HEK293 (cell line): ENCODE measurements around the gene CDC5L.

ENCODE experiments used
- CTCF ChIP-seq: fragments of 450-650 bp; formaldehyde crosslinking; IDR thresholded peaks from 2 replicates; pipeline ENCODE4 v1.5.1; 2016; ENCODE audit warnings: missing biosample characterization, missing genetic modification characterization
- HIC1 ChIP-seq: fragments of 450-650 bp; formaldehyde crosslinking; IDR thresholded peaks from 2 replicates; pipeline ENCODE4 v1.5.1; 2016; ENCODE audit warnings: missing biosample characterization, missing genetic modification characterization
- INSM2 ChIP-seq: fragments of 450-650 bp; formaldehyde crosslinking; IDR thresholded peaks from 2 replicates; pipeline ENCODE4 v1.5.1; 2016; ENCODE audit warnings: missing biosample characterization, missing genetic modification characterization
- KLF8 ChIP-seq: fragments of 450-650 bp; formaldehyde crosslinking; IDR thresholded peaks from 2 replicates; pipeline ENCODE4 v1.5.1; 2016; ENCODE audit warnings: missing biosample characterization, missing genetic modification characterization
- PRDM10 ChIP-seq: fragments of 450-650 bp; formaldehyde crosslinking; IDR thresholded peaks from 2 replicates; pipeline ENCODE4 v1.5.1; 2016; ENCODE audit warnings: missing biosample characterization, missing genetic modification characterization
- PRDM4 ChIP-seq: fragments of 450-650 bp; formaldehyde crosslinking; IDR thresholded peaks from 2 replicates; pipeline ENCODE4 v1.5.1; 2017; ENCODE audit warnings: missing biosample characterization, missing genetic modification characterization
- REST ChIP-seq: fragments of 450-650 bp; formaldehyde crosslinking; IDR thresholded peaks from 2 replicates; pipeline ENCODE4 v1.5.1; 2016; ENCODE audit warnings: missing biosample characterization, missing genetic modification characterization
- SCRT2 ChIP-seq: fragments of 450-650 bp; formaldehyde crosslinking; IDR thresholded peaks from 2 replicates; pipeline ENCODE4 v1.5.1; 2016; ENCODE audit warnings: missing biosample characterization, missing genetic modification characterization
- ZBTB1 ChIP-seq: fragments of 450-650 bp; formaldehyde crosslinking; IDR thresholded peaks from 2 replicates; pipeline ENCODE4 v1.5.1; 2016; ENCODE audit warnings: missing biosample characterization, missing genetic modification characterization
- ZBTB44 ChIP-seq: fragments of 450-650 bp; IDR thresholded peaks from 2 replicates; pipeline ENCODE4 v1.5.1; 2018; ENCODE audit warnings: missing biosample characterization, mild to moderate bottlenecking, missing genetic modification characterization
- ZNF132 ChIP-seq: fragments of 450-650 bp; formaldehyde crosslinking; IDR thresholded peaks from 2 replicates; pipeline ENCODE4 v1.5.1; 2017; ENCODE audit warnings: missing biosample characterization, missing genetic modification characterization, borderline replicate concordance
- ZNF155 ChIP-seq: fragments of 450-650 bp; formaldehyde crosslinking; IDR thresholded peaks from 2 replicates; pipeline ENCODE4 v1.5.1; 2016; ENCODE audit warnings: missing biosample characterization, missing genetic modification characterization
- ZNF2 ChIP-seq: fragments of 450-650 bp; formaldehyde crosslinking; IDR thresholded peaks from 2 replicates; pipeline ENCODE4 v1.5.1; 2016; ENCODE audit warnings: missing biosample characterization, missing genetic modification characterization
- ZNF202 ChIP-seq: fragments of 450-650 bp; formaldehyde crosslinking; IDR thresholded peaks from 2 replicates; pipeline ENCODE4 v1.5.1; 2016; ENCODE audit warnings: missing biosample characterization, missing genetic modification characterization, borderline replicate concordance
- ZNF341 ChIP-seq: fragments of 450-650 bp; formaldehyde crosslinking; IDR thresholded peaks from 2 replicates; pipeline ENCODE4; 2016; ENCODE audit warnings: low read depth, missing biosample characterization, missing genetic modification characterization
- ZNF394 ChIP-seq: fragments of 450-650 bp; formaldehyde crosslinking; IDR thresholded peaks from 2 replicates; pipeline ENCODE4 v1.5.1; 2016; ENCODE audit warnings: missing biosample characterization, missing genetic modification characterization, mild to moderate bottlenecking, moderate library complexity, borderline replicate concordance
- ZNF473 ChIP-seq: fragments of 450-650 bp; formaldehyde crosslinking; IDR thresholded peaks from 2 replicates; pipeline ENCODE4 v1.5.1; 2017; ENCODE audit warnings: missing biosample characterization, missing genetic modification characterization
- ZNF501 ChIP-seq: fragments of 450-650 bp; formaldehyde crosslinking; IDR thresholded peaks from 2 replicates; pipeline ENCODE4 v1.5.1; 2016; ENCODE audit warnings: missing biosample characterization, missing genetic modification characterization
- ZNF626 ChIP-seq: fragments of 450-650 bp; sonication (Bioruptor Pico); formaldehyde crosslinking; IDR thresholded peaks from 2 replicates; pipeline ENCODE4 v1.5.1; 2018; ENCODE audit warnings: missing biosample characterization, missing genetic modification characterization, inconsistent platforms
- ZNF664 ChIP-seq: fragments of 450-650 bp; formaldehyde crosslinking; IDR thresholded peaks from 2 replicates; pipeline ENCODE4 v1.5.1; 2016; ENCODE audit warnings: missing biosample characterization, missing genetic modification characterization
- ZNF785 ChIP-seq: fragments of 450-650 bp; formaldehyde crosslinking; IDR thresholded peaks from 2 replicates; pipeline ENCODE4 v1.5.1; 2016; ENCODE audit warnings: missing biosample characterization, missing genetic modification characterization
- ZXDB ChIP-seq: fragments of 450-650 bp; formaldehyde crosslinking; IDR thresholded peaks from 2 replicates; pipeline ENCODE4 v1.5.1; 2016; ENCODE audit warnings: missing biosample characterization, missing genetic modification characterization

The CDC5L gene

GRCh38 chr6:44442833-44443444, 55.4 kb downstream of the CDC5L start (continued):
- TF ChIP-seq ZNF2 (tag by site-specific recombination), result no peak
- no peak for TF ChIP-seq ZXDB (tag by site-specific recombination)
- no peak for TF ChIP-seq PRDM10 (tag by site-specific recombination)
- no peak for TF ChIP-seq SCRT2 (tag by site-specific recombination)
- TF ChIP-seq PRDM4 (tag by site-specific recombination), result no peak
- TF ChIP-seq ZNF132 (tag by site-specific recombination), result no peak
- no peak for TF ChIP-seq ZNF473 (tag by site-specific recombination)
- no peak for TF ChIP-seq ZNF394 (tag by site-specific recombination)
- TF ChIP-seq REST (tag by site-specific recombination), result no peak
- TF ChIP-seq ZNF501 (tag by site-specific recombination), result no peak
- no peak for TF ChIP-seq ZNF155 (tag by site-specific recombination)
- TF ChIP-seq ZNF626 (tag by site-specific recombination), result 0 out of 2 replicates have a peak, but pooled peaks have one; percentile 70
- no peak for TF ChIP-seq ZBTB1 (tag by site-specific recombination)
- peak; percentile 50; the same call in 1 of the 2 replicates for TF ChIP-seq KLF8 (tag by site-specific recombination)
- TF ChIP-seq ZNF785 (tag by site-specific recombination), result no peak
- no peak for TF ChIP-seq HIC1 (tag by site-specific recombination)
- no peak for TF ChIP-seq ZNF664 (tag by site-specific recombination)
- TF ChIP-seq ZNF202 (tag by site-specific recombination), result no peak
- no peak for TF ChIP-seq ZNF341 (tag by site-specific recombination)
- TF ChIP-seq ZBTB44 (tag by site-specific recombination), result no peak
- TF ChIP-seq CTCF (tag by site-specific recombination), result no peak
- TF ChIP-seq INSM2 (tag by site-specific recombination), result no peak
